Motor neuron (in vitro differentiated cells): ENCODE measurements around the gene ADAMTS16. TPM values are rescaled to one million over a fixed set of nuclear protein-coding genes. Genes with fewer than 3 reads are reported as not detected.
A peak's percentile ranks its signal among the peaks of the same experiment; 100 is the strongest.

Experiments used
- ATAC-seq, 8 experiments: fragments of 200-7000 bp; cut with Tn5 transposase; replicated peaks in 6 of 8; 2 replicates each; pipeline ENCODE4 v1.8.0; 2021; ENCODE audit warnings: mild to moderate bottlenecking in 8 of 8, moderate library complexity in 8 of 8
- H3K27ac ChIP-seq, 2 donors: fragments of 250-450 bp; sonication (Bioruptor Pico); 2 replicates each; pipeline ENCODE4 v1.9.0; 2021; ENCODE audit warnings: antibody characterized with exemption in 2 of 2, mild to moderate bottlenecking in 2 of 2, moderate library complexity in 1 of 2
- H3K4me1 ChIP-seq, 2 donors: fragments of 250-450 bp; sonication (Bioruptor Pico); replicated peaks in 1 of 2; 2 replicates each; pipeline ENCODE4 v1.6.1; 2021; ENCODE audit warnings: antibody characterized with exemption in 2 of 2, mild to moderate bottlenecking in 2 of 2, moderate library complexity in 1 of 2
- H3K4me3 ChIP-seq, 5 donors: fragments of 250-450 bp; sonication (Bioruptor Pico); 2 replicates each; pipeline ENCODE4 v1.9.0; 2021; ENCODE audit warnings: antibody characterized with exemption in 5 of 5, mild to moderate bottlenecking in 5 of 5, moderate library complexity in 4 of 5
- WGBS, 10 experiments: fragments of 450-650 bp; shearing (Covaris generic); methylation state at CpG; one replicate each; pipeline ENCODE4 v1.0.0; 2022; 5-methylcytosine and 5-hydroxymethylcytosine counted together
- in situ Hi-C, 9 experiments: fragments of 400-800 bp; cut with MboI; loops; one replicate each; pipeline ENCODE4 v1.15.0; 2021; ENCODE audit warnings: low sequenced_read_pairs in 9 of 9, low pct_unique_long_range_greater_than_20kb in 2 of 9; ENCODE audit not compliant: unreplicated experiment in 9 of 9
- total RNA-seq, 8 experiments: library from RNA; unstranded; fragments of 300-600 nt; gene quantifications; 2 replicates each; pipeline versions ENCODE4 v1.2.3 to v1.2.4, GENCODE V29; 2022

The ADAMTS16 gene
- total RNA-seq, 8 experiments from 2014 or later = 0.25 to 34.1 (median 1.1) TPM

DNA sequence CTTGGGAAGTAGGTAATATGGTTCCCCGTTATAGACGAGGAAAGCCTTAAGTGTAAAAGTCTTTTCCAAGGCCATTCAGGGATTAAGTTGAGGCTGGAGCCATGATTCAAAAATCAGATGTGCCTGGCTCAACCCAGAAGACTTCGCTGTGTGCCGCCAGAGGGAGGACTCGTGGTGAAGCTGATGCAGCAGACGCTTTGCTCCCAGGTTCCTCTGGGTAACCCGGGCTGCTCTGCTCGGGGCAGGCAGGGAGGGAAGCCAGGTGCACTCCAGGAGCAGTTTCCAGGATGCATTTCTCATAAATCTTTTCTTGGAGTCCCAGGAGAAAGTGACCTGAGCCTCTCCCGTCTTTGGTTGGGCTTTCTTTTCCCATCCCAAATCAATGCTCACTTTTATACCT is 219.5 kb downstream of the ADAMTS16 start:
- H3K4me3 ChIP-seq = no peak overlapping the region
- no peak overlapping the region for H3K27ac ChIP-seq
- peak in 1 of 8 experiments; percentile 22 for ATAC-seq
- H3K4me1 ChIP-seq = peaks cover 19% of the 10 kb centered on the region in 2 donors
- 14 to 100% (median 79%) methylated on average over 1 to 6 of the region's 9 CpGs; no CpG with 5 or more reads in 2 of the 10 experiments for WGBS, 10 experiments
- in situ Hi-C loops = no loop called here

DNA sequence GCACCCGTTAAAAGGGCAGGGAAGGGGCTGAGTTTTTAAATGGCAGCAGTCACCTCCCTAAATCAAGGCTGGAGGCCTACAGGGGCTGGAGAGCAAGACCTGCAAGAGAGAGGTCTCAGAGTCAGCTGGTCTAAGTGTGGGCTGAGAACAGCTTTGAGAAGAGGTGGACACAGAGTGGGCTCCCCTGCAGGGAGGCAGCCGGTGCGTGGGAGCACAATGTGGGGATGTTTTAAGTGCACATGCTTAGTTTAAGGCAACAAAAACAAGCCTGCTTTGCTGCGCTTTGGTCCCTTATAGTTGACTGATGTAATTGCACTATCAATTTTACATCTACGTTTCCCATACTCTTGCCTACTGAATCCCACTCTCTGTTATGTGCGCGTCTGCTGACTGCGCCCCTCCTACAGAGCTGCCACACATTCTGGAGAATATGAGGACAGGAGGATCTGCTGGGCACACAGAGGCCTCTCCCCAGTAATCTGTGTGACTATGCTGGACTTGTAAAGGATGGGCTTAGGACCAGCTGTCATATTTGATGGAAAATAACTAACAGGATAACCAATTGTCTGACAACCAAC is 220.3 kb downstream of the ADAMTS16 start:
- in situ Hi-C loops = no loop called here
- Histone ChIP-seq H3K27ac (peak overlapping the region in 1 of 2 donors; percentile 34), H3K4me3 (no peak overlapping the region), H3K4me1 (peaks cover 19% of the 10 kb centered on the region in 2 donors)
- peak in 5 of 8 experiments; percentile 19 to 58 (median 44) for ATAC-seq
- WGBS, 10 experiments = 0 to 100% (median 70%) methylated on average over 1 to 6 of the region's 8 CpGs; no CpG with 5 or more reads in 3 of the 10 experiments

DNA sequence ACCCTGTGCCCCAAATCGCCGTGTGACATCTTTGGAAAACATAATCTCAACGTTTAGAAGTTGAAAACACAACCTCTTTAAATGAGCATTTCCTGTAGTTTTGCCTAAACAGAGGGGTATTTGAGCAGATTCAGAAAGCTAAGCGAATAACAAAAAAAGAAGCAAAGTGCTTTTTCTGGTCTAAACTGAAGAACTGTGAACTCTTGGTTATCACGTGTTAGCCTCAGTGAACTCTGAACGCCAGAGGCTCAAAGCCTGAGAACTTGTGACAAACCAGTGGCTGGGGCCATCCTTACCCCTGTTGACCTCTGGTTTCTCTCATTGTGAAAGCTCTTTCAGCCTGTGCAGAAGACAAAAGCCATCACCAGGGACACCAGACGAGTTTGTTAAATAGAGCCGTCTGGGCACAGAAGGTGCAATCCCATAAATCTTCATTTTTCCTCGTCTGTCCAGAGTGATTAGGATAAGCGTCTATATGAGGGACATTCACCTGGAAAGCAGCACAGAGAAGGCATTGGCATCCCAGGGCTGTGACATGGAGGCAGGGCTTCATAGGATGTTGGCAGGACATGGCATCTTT is 220.9 kb downstream of the ADAMTS16 start:
- WGBS, 10 experiments = 17 to 69% (median 48%) methylated on average over 1 to 8 of the region's 10 CpGs; no CpG with 5 or more reads in 2 of the 10 experiments
- ATAC-seq = peak in 5 of 8 experiments; percentile 77 to 89 (median 86)
- Histone ChIP-seq H3K4me1 (peaks cover 19% of the 10 kb centered on the region in 2 donors), H3K27ac (no peak overlapping the region), H3K4me3 (no peak overlapping the region)
- in situ Hi-C loops = no loop called here

DNA sequence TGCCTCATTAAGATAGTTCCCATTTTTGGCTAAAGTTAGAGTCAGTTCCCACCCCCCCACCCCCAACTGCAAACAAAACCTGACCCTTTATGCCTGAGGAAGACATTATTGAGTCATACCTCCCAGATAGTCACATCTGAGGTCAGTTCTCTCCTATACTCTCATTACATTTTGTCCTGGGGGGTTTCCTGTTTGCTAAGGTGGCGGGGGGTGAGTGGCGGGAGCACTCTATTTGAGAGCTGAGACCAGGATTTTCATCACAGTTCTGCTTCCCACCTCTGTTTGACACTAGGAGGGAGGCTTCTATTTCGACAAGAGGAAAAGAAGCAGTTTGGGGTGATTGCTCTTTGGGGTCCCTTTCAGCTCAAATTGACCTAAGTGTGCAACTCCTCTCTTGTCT is 222.9 kb downstream of the ADAMTS16 start:
- H3K4me1 ChIP-seq = peaks cover 19% of the 10 kb centered on the region in 2 donors
- 60 to 100% methylated on average over 1 of the region's 3 CpGs; no CpG with 5 or more reads in 8 of the 10 experiments for WGBS, 10 experiments
- H3K27ac ChIP-seq = no peak overlapping the region
- no peak overlapping the region for H3K4me3 ChIP-seq
- in situ Hi-C loops = no loop called here
- ATAC-seq = no peak

DNA sequence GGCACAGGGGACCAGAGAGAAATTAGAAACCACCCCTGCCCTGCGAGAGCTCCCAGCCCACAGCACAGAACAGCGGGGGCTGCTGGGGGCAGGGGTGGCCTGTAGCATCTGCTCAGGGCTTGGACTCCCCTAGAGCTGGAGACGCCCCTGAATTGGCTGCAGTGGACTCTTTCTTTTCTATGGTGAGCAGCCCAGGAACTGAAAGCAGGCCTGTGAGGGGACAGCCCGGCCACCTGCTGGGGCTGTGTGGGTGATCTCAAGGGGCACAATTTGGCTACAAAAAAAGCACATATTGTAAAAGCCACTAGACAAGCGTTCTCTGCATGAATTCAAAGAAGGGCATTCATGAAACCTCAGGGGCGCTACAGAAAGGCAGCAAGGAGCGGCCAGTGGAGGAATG is 224.8 kb downstream of the ADAMTS16 start:
- in situ Hi-C loops = no loop called here
- no peak overlapping the region for H3K4me3 ChIP-seq
- ATAC-seq = no peak
- H3K4me1 ChIP-seq = peaks cover 13 to 14% of the 10 kb centered on the region in 2 donors
- 58 to 100% (median 88%) methylated on average over 1 to 5 of the region's 7 CpGs; no CpG with 5 or more reads in 4 of the 10 experiments for WGBS, 10 experiments
- H3K27ac ChIP-seq = no peak overlapping the region

DNA sequence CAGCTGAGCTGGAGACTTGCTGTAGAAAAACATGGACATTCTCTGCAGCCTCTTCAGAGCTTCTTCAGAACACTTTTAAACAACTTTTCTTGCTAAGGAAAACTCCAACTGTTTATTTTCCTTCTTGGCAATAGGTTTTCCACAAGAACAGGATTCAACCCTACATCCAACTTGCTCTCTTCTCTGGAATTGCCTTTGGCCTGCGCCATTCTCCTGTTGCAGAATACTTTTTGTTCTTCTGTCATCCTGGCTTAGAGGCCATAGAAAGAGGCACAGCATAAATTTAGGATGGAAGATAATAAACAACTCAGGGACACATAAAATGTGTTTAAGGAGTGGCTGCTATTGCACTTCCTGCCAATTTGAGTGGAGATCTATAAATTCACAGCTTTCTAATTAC is 227.6 kb downstream of the ADAMTS16 start:
- H3K4me3 ChIP-seq = no peak overlapping the region
- no peaks in the 10 kb centered on the region for H3K4me1 ChIP-seq
- in situ Hi-C loops = no loop called here
- no peak overlapping the region for H3K27ac ChIP-seq
- WGBS, 10 experiments = 50 to 100% (median 100%) methylated on average over 1 of the region's 1 CpG
- ATAC-seq = no peak

DNA sequence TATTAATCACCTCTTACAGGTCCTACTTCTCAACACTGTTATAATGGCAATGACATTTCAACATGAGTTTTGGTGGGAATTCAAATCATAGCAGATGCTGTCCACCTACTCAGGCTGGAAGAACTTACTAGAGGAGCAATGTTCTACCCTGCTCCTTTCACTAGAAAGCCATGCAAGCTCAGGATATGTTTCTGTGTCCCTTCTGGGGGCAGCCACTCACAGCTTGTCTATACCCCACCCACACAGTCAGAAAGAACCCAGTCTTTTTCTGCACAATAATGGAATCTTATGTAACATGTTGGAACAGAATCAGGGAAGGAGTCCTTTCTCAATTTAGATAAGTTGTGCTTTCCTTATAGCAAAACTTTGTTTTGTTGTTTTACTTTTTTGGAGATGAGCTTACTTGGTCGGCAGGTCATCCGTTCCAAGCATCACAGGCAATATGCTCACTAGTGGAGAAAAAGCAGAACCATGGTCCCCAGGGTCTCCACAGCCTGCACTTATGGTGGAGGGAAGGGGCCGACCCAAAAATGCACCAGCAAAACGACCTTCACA is 229.0 kb downstream of the ADAMTS16 start:
- 67 to 89% (median 80%) methylated on average over 2 to 4 of the region's 4 CpGs; no CpG with 5 or more reads in 5 of the 10 experiments for WGBS, 10 experiments

More for the DNA sequence above, 229.0 kb downstream of the ADAMTS16 start:
- no peaks in the 10 kb centered on the region for H3K4me1 ChIP-seq
- in situ Hi-C loops = no loop called here
- no peak overlapping the region for H3K4me3 ChIP-seq
- no peak for ATAC-seq
- H3K27ac ChIP-seq = no peak overlapping the region
